ENCODE data around the gene CENPX.
"Not testable (repeated sequence)": the region's sequence is repeated elsewhere in the genome, so short reads cannot be mapped to it uniquely, and the experiment has no call there.

Gene CENPX

GRCh38 chr17:81998691-81999438, 23.8 kb downstream of the CENPX start:
- no peak for DNase-seq (ENCODE audit: low spot score)

GRCh38 chr17:81998212-81998611, 24.5 kb downstream of the CENPX start:
- no peak for DNase-seq (ENCODE audit: low spot score)

GRCh38 chr17:81996757-81997441, 25.8 kb downstream of the CENPX start:
- DNase-seq (ENCODE audit: low spot score) = no peak

- no peak for DNase-seq (ENCODE audit: low spot score)
Observed at GRCh38 chr17:81996232-81996756, 26.4 kb downstream of the CENPX start.

- DNase-seq (ENCODE audit: low spot score) = no peak
Observed at GRCh38 chr17:81995463-81996231, 27.0 kb downstream of the CENPX start.

- no peak for DNase-seq (ENCODE audit: low spot score)
Observed at GRCh38 chr17:81994593-81995462, 27.9 kb downstream of the CENPX start.

- DNase-seq (ENCODE audit: low spot score) = no peak
Observed at GRCh38 chr17:81993729-81994592, 28.7 kb downstream of the CENPX start.

- no peak for DNase-seq (ENCODE audit: low spot score)
Observed at GRCh38 chr17:81992306-81993102, 30.2 kb downstream of the CENPX start.

GRCh38 chr17:81991684-81992305, 30.9 kb downstream of the CENPX start:
- peak; percentile 31 for DNase-seq (ENCODE audit: low spot score)

GRCh38 chr17:81990836-81991683, 31.6 kb downstream of the CENPX start:
- DNase-seq (ENCODE audit: low spot score) = no peak

GRCh38 chr17:81987161-81987770, 35.4 kb downstream of the CENPX start:
- no peak for DNase-seq (ENCODE audit: low spot score)

- DNase-seq (ENCODE audit: low spot score) = no peak
Observed at GRCh38 chr17:81986606-81987005, 36.1 kb downstream of the CENPX start.

- DNase-seq (ENCODE audit: low spot score) = no peak
Observed at GRCh38 chr17:81984773-81985410, 37.8 kb downstream of the CENPX start.

GRCh38 chr17:81983639-81984373, 38.9 kb downstream of the CENPX start:
- no peak for DNase-seq (ENCODE audit: low spot score)

- no peak for DNase-seq (ENCODE audit: low spot score)
Observed at GRCh38 chr17:81983011-81983638, 39.6 kb downstream of the CENPX start.

GRCh38 chr17:81981511-81981910, 41.2 kb downstream of the CENPX start:
- DNase-seq (ENCODE audit: low spot score) = not testable (repeated sequence)
